Right lobe of liver (tissue), 4 donors: ENCODE results near the gene CPO.

Experiments
- CTCF ChIP-seq, 4 donors: fragments of 200-600 bp in 3 of 4; fragments of 450-650 bp in 1 of 4; IDR thresholded peaks; one replicate each; pipeline versions ENCODE4 v1.5.1 to v1.8.0; 2016 to 2022; ENCODE audit warnings: antibody characterized with exemption in 4 of 4, mild to moderate bottlenecking in 2 of 4
- POLR2A ChIP-seq: fragments of 450-650 bp; IDR thresholded peaks from one replicate; pipeline ENCODE4 v1.6.1; 2017; ENCODE audit warnings: antibody characterized with exemption, mild to moderate bottlenecking
- donor health status: DM: no; HTN: no; CAD: no.
- donor health status: DM: no; HTN: no; CAD: no.
- donor health status: DM: no; HTN: yes; CAD: no.

- TF ChIP-seq CTCF (IDR thresholded peaks at IDR 0.05): no peak
- no peak for TF ChIP-seq POLR2A
These were observed 1.8 kb upstream of the CPO start for GRCh38 chr2:206937555-206937954.
